Mucosa of rectum (tissue), 2 donors: ENCODE data around the gene TCF4.

Experiments
- H3K27ac ChIP-seq, 2 donors: one replicate each; pipeline ENCODE4 v1.7.0; 2013; ENCODE audit warnings: inconsistent platforms in 2 of 2, low read depth in 2 of 2, low read length in 2 of 2
- H3K27me3 ChIP-seq, 2 donors: one replicate each; pipeline ENCODE4 v1.7.0; 2013; ENCODE audit warnings: low read length in 2 of 2; ENCODE audit not compliant: control insufficient read depth in 2 of 2, insufficient read depth in 2 of 2
- H3K36me3 ChIP-seq, 2 donors: one replicate each; pipeline ENCODE4 v1.7.0; 2013; ENCODE audit warnings: low read length in 2 of 2; ENCODE audit not compliant: control insufficient read depth in 2 of 2, insufficient read depth in 2 of 2
- H3K4me1 ChIP-seq, 2 donors: one replicate each; pipeline ENCODE4 v1.7.0; 2013; ENCODE audit warnings: low read length in 2 of 2, mild to moderate bottlenecking in 1 of 2; ENCODE audit not compliant: control insufficient read depth in 2 of 2, insufficient read depth in 2 of 2
- H3K4me3 ChIP-seq, 2 donors: one replicate each; pipeline ENCODE4 v1.7.0; 2013; ENCODE audit warnings: low read length in 2 of 2
- H3K9ac ChIP-seq, 2 donors: one replicate each; pipeline ENCODE4 v1.7.0; 2013; ENCODE audit warnings: low read length in 2 of 2, low read depth in 1 of 2, mild to moderate bottlenecking in 1 of 2
- H3K9me3 ChIP-seq, 2 donors: one replicate each; pipeline ENCODE4 v1.7.0; 2013; ENCODE audit warnings: low read length in 2 of 2; ENCODE audit not compliant: control insufficient read depth in 2 of 2
- donor health status: healthy.
- donor health status: Normal muscosa, but diverticular disease.

Gene TCF4

GRCh38 chr18:55284614-55285013 lies 303.4 kb downstream of the TCF4 start:
- Histone ChIP-seq H3K27me3 (no peaks in the 10 kb centered on the region), H3K9ac (no peak overlapping the region), H3K9me3 (no peaks in the 10 kb centered on the region), H3K4me1 (no peaks in the 10 kb centered on the region), H3K36me3 (no peaks in the 10 kb centered on the region), H3K4me3 (no peak overlapping the region), H3K27ac (no peak overlapping the region)

- Histone ChIP-seq H3K27ac (no peak overlapping the region), H3K9ac (no peak overlapping the region), H3K4me1 (no peaks in the 10 kb centered on the region), H3K9me3 (no peaks in the 10 kb centered on the region), H3K27me3 (no peaks in the 10 kb centered on the region), H3K36me3 (no peaks in the 10 kb centered on the region), H3K4me3 (no peak overlapping the region)
Observed at GRCh38 chr18:55283309-55283708, 304.7 kb downstream of the TCF4 start.

- Histone ChIP-seq H3K4me3 (no peak overlapping the region), H3K9me3 (no peaks in the 10 kb centered on the region), H3K4me1 (no peaks in the 10 kb centered on the region), H3K9ac (no peak overlapping the region), H3K27ac (no peak overlapping the region), H3K27me3 (no peaks in the 10 kb centered on the region), H3K36me3 (peaks cover 0 to 3% of the 10 kb centered on the region in 2 donors)
Observed at GRCh38 chr18:55280503-55280902, 307.5 kb downstream of the TCF4 start.

GRCh38 chr18:55275039-55275901 lies 312.7 kb downstream of the TCF4 start:
- H3K4me1 ChIP-seq, result no peaks in the 10 kb centered on the region
- H3K4me3 ChIP-seq, result no peak overlapping the region
- H3K9ac ChIP-seq, result no peak overlapping the region
- no peaks in the 10 kb centered on the region for H3K27me3 ChIP-seq
- no peaks in the 10 kb centered on the region for H3K9me3 ChIP-seq
- H3K27ac ChIP-seq, result no peak overlapping the region
- peaks cover 6 to 7% of the 10 kb centered on the region in 2 donors for H3K36me3 ChIP-seq

- Histone ChIP-seq H3K4me1 (no peaks in the 10 kb centered on the region), H3K9ac (no peak overlapping the region), H3K27me3 (no peaks in the 10 kb centered on the region), H3K36me3 (peaks cover 6 to 12% of the 10 kb centered on the region in 2 donors), H3K9me3 (no peaks in the 10 kb centered on the region), H3K27ac (no peak overlapping the region), H3K4me3 (no peak overlapping the region)
Observed at GRCh38 chr18:55272510-55273243, 315.3 kb downstream of the TCF4 start.

- Histone ChIP-seq H3K4me3 (no peak overlapping the region), H3K9ac (no peak overlapping the region), H3K4me1 (no peaks in the 10 kb centered on the region), H3K27me3 (no peaks in the 10 kb centered on the region), H3K36me3 (peaks cover 1 to 8% of the 10 kb centered on the region in 2 donors), H3K27ac (no peak overlapping the region), H3K9me3 (no peaks in the 10 kb centered on the region)
Observed at GRCh38 chr18:55269622-55270021, 318.4 kb downstream of the TCF4 start.

- H3K9ac ChIP-seq, result no peak overlapping the region
- H3K27me3 ChIP-seq, result no peaks in the 10 kb centered on the region
- no peaks in the 10 kb centered on the region for H3K4me1 ChIP-seq
- H3K9me3 ChIP-seq, result no peaks in the 10 kb centered on the region
- no peak overlapping the region for H3K4me3 ChIP-seq
- peak overlapping the region in 1 of 2 donors; percentile 12 for H3K27ac ChIP-seq
- peaks cover 0 to 4% of the 10 kb centered on the region in 2 donors for H3K36me3 ChIP-seq
Observed at GRCh38 chr18:55268628-55269275, 319.2 kb downstream of the TCF4 start.

- Histone ChIP-seq H3K36me3 (peaks cover 0 to 4% of the 10 kb centered on the region in 2 donors), H3K4me1 (no peaks in the 10 kb centered on the region), H3K27ac (peak overlapping the region in 1 of 2 donors; percentile 12), H3K9me3 (no peaks in the 10 kb centered on the region), H3K9ac (no peak overlapping the region), H3K27me3 (no peaks in the 10 kb centered on the region), H3K4me3 (no peak overlapping the region)
Observed at GRCh38 chr18:55268151-55268601, 319.8 kb downstream of the TCF4 start.

- H3K27ac ChIP-seq, result no peak overlapping the region
- H3K9ac ChIP-seq, result no peak overlapping the region
- H3K36me3 ChIP-seq, result peaks cover 0 to 4% of the 10 kb centered on the region in 2 donors
- no peaks in the 10 kb centered on the region for H3K9me3 ChIP-seq
- no peaks in the 10 kb centered on the region for H3K27me3 ChIP-seq
- no peak overlapping the region for H3K4me3 ChIP-seq
- H3K4me1 ChIP-seq, result no peaks in the 10 kb centered on the region
Observed at GRCh38 chr18:55266981-55267380, 321.0 kb downstream of the TCF4 start.

GRCh38 chr18:55265984-55266383 lies 322.0 kb downstream of the TCF4 start:
- Histone ChIP-seq H3K27ac (no peak overlapping the region), H3K9ac (no peak overlapping the region), H3K9me3 (no peaks in the 10 kb centered on the region), H3K36me3 (peaks cover 0 to 4% of the 10 kb centered on the region in 2 donors), H3K4me3 (no peak overlapping the region), H3K27me3 (no peaks in the 10 kb centered on the region), H3K4me1 (no peaks in the 10 kb centered on the region)
